Upper lobe of right lung (tissue), 1 donor: ENCODE data around the gene SLC36A4. TPM values are rescaled to one million over a fixed set of nuclear protein-coding genes. Genes with fewer than 3 reads are reported as not detected.

Experiments used
- ATAC-seq: fragments of 200-7000 bp; cut with Tn5 transposase; one replicate; pipeline ENCODE4 v1.9.1; 2020; ENCODE audit warnings: mild to moderate bottlenecking, moderate library complexity
- DNase-seq: peaks from one replicate; pipeline ENCODE4 v3.0.0-alpha.2; 2020
- H3K27ac ChIP-seq: fragments of 200-600 bp; one replicate; pipeline ENCODE4 v1.8.0; 2022
- H3K27me3 ChIP-seq: fragments of 200-600 bp; one replicate; pipeline ENCODE4 v1.8.0; 2022; ENCODE audit warnings: mild to moderate bottlenecking
- H3K36me3 ChIP-seq: fragments of 200-600 bp; one replicate; pipeline ENCODE4 v1.8.0; 2022
- H3K4me1 ChIP-seq: fragments of 200-600 bp; one replicate; pipeline ENCODE4 v1.8.0; 2022
- H3K4me3 ChIP-seq: fragments of 200-600 bp; one replicate; pipeline ENCODE4 v1.8.0; 2022; ENCODE audit warnings: mild to moderate bottlenecking
- H3K9me3 ChIP-seq: fragments of 200-600 bp; one replicate; pipeline ENCODE4 v1.8.0; 2022
- intact Hi-C: fragments of 100-400 bp; cut with DNase I; formaldehyde crosslinking; loops from one replicate; pipeline ENCODE4 v1.11.0; 2022
- total RNA-seq: library from RNA; stranded (reverse); fragmentation: NEBNext Ultra II Directional; extraction: Animal tissue kit (Norgen Biotek cat#: 25700); gene quantifications from one replicate; pipeline ENCODE4 v1.2.1, GENCODE V29; 2021
- TF ChIP-seq, protein P1 (sequence below): fragments of 200-600 bp; IDR thresholded peaks from one replicate; pipeline ENCODE4 v1.8.0; 2022; ENCODE audit warnings: antibody characterized with exemption
- donor health status: DM: no; HTN: yes; CAD: no; lungs with severe emphysema.

Gene SLC36A4
- total RNA-seq, 1 donor from 2014 or later: 15.8 TPM

DNA sequence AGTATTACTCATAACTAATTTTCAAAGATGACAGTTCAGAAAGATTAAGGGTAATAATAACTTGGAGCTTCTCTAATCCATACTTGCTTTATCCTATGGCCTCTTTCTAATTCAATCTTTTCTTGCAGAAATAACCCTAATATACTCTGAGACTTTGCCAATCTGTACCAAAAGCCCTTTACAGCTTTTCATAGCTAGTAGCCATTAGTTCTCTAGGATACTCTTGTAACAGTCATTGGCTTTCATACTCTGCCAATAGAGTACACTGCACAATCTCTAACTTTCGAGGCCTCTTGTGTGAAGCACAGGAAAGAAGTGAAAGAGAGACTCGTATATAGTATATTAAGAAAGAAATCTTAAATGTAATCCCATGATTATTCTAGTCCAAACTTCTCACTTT lies 38.1 kb downstream of the SLC36A4 start:
- no peaks in the 10 kb centered on the region for H3K27me3 ChIP-seq
- no peaks in the 10 kb centered on the region for H3K9me3 ChIP-seq
- TF ChIP-seq, protein P1, sequence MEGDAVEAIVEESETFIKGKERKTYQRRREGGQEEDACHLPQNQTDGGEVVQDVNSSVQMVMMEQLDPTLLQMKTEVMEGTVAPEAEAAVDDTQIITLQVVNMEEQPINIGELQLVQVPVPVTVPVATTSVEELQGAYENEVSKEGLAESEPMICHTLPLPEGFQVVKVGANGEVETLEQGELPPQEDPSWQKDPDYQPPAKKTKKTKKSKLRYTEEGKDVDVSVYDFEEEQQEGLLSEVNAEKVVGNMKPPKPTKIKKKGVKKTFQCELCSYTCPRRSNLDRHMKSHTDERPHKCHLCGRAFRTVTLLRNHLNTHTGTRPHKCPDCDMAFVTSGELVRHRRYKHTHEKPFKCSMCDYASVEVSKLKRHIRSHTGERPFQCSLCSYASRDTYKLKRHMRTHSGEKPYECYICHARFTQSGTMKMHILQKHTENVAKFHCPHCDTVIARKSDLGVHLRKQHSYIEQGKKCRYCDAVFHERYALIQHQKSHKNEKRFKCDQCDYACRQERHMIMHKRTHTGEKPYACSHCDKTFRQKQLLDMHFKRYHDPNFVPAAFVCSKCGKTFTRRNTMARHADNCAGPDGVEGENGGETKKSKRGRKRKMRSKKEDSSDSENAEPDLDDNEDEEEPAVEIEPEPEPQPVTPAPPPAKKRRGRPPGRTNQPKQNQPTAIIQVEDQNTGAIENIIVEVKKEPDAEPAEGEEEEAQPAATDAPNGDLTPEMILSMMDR: no peak
- H3K4me1 ChIP-seq: no peaks in the 10 kb centered on the region
- no peak overlapping the region for H3K27ac ChIP-seq
- intact Hi-C loops: no loop called here
- H3K4me3 ChIP-seq: no peak overlapping the region
- peaks cover 32% of the 10 kb centered on the region for H3K36me3 ChIP-seq
- ATAC-seq (no peak), DNase-seq (no peak)

GRCh38 chr11:93155738-93156137 lies 42.1 kb downstream of the SLC36A4 start:
- H3K4me3 ChIP-seq: no peak overlapping the region
- DNase-seq (no peak), ATAC-seq (no peak)
- H3K27ac ChIP-seq: no peak overlapping the region
- TF ChIP-seq, protein P1: no peak
- no peaks in the 10 kb centered on the region for H3K36me3 ChIP-seq
- H3K9me3 ChIP-seq: no peaks in the 10 kb centered on the region
- intact Hi-C loops: no loop called here
- no peaks in the 10 kb centered on the region for H3K4me1 ChIP-seq
- no peaks in the 10 kb centered on the region for H3K27me3 ChIP-seq

DNA sequence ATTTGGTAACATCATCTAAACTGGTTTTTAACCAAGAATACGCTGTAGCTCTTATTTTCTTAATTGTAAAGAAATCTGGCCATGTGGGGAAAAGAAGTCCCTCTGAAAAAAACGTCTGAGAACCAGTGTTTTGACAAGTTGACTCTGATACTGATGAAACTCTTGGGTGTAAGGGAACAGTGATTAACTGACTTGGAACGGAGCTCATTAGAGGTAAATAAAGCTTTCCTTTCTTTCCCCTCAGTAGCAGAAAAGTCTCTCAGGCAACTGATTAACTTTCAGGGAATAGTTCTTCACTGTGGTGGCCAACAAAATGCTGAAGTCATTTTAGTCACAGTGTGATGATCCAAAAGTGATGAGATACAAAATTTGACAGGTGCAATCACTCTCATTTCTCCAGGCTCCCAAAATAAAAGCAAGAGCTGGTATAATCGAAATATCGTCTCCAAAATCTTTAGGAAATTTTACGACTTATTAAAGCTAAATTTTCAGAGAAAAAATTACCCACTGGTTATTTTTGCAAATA lies 52.3 kb downstream of the SLC36A4 start:
- Histone ChIP-seq H3K36me3 (no peaks in the 10 kb centered on the region), H3K27me3 (no peaks in the 10 kb centered on the region), H3K9me3 (no peaks in the 10 kb centered on the region), H3K27ac (no peak overlapping the region), H3K4me1 (no peaks in the 10 kb centered on the region), H3K4me3 (no peak overlapping the region)
- DNase-seq (no peak), ATAC-seq (no peak)
- TF ChIP-seq, protein P1: no peak
- intact Hi-C loops: no loop called here

GRCh38 chr11:93143800-93144199 lies 54.0 kb downstream of the SLC36A4 start:
- H3K27me3 ChIP-seq: no peaks in the 10 kb centered on the region
- H3K4me3 ChIP-seq: no peak overlapping the region
- no peaks in the 10 kb centered on the region for H3K9me3 ChIP-seq
- no peak overlapping the region for H3K27ac ChIP-seq
- ATAC-seq: no peak
- no peaks in the 10 kb centered on the region for H3K36me3 ChIP-seq
- TF ChIP-seq, protein P1: no peak
- DNase-seq: no peak
- intact Hi-C loops: no loop called here
- no peaks in the 10 kb centered on the region for H3K4me1 ChIP-seq

DNA sequence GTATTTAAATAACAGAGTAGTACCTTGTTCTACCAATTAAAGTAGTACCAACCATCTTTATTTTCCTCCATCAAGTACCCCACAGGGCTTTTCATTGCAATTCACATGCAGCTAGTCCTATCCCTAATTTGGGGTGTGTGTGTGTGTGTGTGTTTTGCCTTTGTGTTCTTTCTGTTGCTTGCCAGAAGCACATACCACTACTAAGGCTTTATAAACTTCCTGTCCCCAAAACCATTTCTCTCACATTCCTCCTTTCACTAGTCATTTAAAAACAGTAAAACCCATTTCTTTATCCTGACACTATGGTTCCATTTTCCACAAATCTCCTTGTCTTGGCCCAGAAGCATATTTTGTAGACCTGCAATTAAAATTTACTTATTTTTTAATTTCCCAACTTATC lies 54.6 kb downstream of the SLC36A4 start:
- no peak for ATAC-seq
- no peaks in the 10 kb centered on the region for H3K4me1 ChIP-seq

More for the DNA sequence above, 54.6 kb downstream of the SLC36A4 start:
- no peak for DNase-seq
- TF ChIP-seq, protein P1: no peak
- H3K27ac ChIP-seq: no peak overlapping the region
- no peaks in the 10 kb centered on the region for H3K36me3 ChIP-seq
- H3K9me3 ChIP-seq: no peaks in the 10 kb centered on the region
- H3K4me3 ChIP-seq: no peak overlapping the region
- intact Hi-C loops: no loop called here
- H3K27me3 ChIP-seq: no peaks in the 10 kb centered on the region
